Activated CD8-positive, alpha-beta memory T cell treated with anti-CD3 and anti-CD28 coated beads for 4 hours (primary cell): ENCODE data around the gene FADD.

Experiments used
- DNase-seq, 2 donors: peaks; one replicate each; pipeline ENCODE4 v3.0.0-alpha.2; 2020; ENCODE audit warnings: low read depth in 2 of 2

FADD gene

DNA sequence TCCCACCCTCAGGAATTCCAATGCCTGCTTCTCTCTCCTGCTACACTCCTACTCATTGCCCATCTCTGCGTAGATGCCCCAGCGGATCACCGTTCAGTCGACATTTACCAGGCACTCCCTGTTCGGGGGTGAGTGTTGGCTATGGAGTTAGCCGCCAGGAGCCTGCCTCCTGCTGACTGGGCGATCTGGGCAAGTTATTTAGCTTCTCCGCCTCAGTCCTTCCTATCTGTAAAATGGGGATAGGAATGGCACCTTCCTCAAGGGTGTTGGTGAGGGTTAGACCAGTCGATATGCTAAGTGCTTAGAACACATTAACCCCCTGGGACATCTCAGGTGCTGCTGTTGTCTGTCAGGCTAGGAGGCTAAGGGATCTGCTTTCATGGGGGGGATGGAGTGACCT lies 30.9 kb downstream of the FADD start:
- no peak for DNase-seq

DNA sequence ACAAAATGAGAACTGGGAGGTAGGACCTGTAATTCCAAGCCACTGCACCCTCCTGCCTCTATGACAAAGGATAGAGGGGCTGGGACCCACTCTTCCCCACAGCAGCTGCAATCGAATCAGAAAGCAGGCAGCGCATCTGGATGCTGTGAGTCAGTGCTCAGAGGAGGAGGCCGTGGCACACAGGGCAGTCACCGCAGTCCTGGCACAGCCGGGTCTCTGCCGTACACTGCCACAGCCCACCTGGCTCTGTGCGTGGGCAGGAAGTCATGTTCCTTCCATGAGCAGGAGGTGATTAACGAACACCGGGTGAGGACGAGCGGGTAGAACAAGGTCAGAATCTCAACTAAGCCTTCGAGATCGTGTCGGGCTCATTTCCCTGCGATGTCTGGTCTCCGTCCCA lies 37.2 kb downstream of the FADD start:
- no peak for DNase-seq

DNA sequence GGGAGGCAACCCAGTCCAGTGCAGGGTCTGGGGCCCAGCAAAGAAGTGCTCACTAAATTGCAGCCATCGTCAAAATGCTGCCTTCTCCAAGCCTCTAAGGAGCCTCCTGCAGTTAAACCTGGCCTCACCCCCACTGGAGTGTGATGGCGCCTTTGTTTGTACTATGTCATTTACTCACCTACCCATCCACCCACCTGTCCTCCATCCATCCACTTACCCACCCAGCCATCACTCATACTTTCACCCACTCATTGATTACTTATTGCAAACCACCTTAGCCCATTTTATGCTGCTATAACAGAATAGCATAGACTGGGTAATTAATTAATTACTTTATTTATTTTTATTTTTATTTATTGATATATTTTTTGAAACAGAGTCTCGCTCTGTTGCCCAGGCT lies 38.6 kb downstream of the FADD start:
- DNase-seq = no peak

GRCh38 chr11:70242885-70243284 lies 39.8 kb downstream of the FADD start:
- no peak for DNase-seq

- no peak for DNase-seq
Observed at GRCh38 chr11:70243912-70244652, 41.0 kb downstream of the FADD start.

GRCh38 chr11:70244698-70245097 lies 41.6 kb downstream of the FADD start:
- no peak for DNase-seq

- DNase-seq = no peak
Observed at GRCh38 chr11:70246196-70246595, 43.1 kb downstream of the FADD start.

DNA sequence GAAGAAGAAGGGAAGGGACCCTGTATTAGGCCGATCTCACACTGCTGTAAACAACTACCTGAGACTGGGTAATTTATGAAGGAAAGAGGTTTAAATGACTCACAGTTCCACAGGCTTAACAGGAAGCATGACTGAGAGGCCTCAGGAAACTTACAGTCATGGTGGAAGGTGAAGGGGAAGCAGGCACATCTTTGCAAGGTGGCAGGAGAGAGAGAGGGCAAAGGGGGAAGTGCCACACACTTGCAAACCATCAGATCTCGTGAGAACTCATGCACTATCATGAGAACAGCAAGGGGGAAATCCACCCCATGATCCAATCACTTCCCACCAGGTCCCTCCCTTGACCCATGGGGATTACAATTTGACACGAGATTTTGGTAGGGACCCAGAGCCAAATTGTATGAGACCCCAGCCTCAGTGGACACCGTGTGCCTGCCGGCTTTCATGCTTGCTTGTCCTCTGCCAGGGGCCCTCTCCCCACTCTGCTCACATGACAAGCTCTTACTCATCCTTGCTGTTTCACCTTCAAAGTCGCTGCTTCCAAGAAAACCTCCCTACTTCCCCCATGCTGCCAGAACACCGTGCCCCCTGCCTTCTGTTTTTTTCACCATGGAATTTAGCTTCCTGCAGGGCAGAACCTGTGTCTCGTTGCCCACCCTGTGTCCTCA lies 44.1 kb downstream of the FADD start:
- DNase-seq = no peak

DNA sequence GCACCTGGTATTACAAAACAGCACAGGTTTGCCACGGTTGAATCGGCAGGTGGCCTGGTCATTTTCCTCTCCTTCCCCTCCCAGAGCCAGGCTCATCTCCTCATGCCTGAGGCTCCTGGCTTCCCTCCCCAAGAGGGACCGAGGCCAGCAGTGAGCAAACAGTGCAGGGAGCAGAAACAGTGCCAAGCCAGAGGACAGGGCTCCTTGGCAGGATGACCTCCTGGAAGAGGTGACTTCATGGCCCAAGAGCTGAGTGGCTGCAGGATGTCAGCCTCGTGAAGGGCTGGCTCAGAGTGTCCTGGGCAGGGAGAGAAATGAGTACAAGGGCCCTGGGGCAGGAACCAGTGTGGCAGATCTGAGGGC lies 44.6 kb downstream of the FADD start:
- no peak for DNase-seq

- no peak for DNase-seq
Observed at GRCh38 chr11:70250876-70251658, 48.0 kb downstream of the FADD start.

- no peak for DNase-seq
Observed at GRCh38 chr11:70251659-70252321, 48.7 kb downstream of the FADD start.

DNA sequence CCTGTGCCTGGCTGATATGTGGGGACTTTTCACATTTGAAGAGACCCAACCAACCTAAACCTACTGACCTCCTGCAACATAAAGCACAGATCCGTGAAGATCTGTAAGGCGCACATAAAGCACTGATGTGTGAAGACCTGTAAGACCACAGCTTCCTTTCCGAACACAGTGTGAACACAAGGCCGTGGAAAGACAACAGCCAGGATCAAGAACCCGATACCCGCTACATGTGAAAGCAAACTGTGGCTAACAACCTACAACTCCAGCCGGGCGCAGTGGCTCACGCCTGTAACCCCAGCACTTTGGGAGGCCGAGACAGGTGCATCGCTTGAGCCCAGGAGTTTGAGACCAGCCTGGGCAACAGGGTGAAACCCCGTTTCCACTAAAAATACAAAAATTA lies 49.7 kb downstream of the FADD start:
- DNase-seq = no peak

- DNase-seq = no peak
Observed at GRCh38 chr11:70255477-70256116, 52.5 kb downstream of the FADD start.
